Neuronal stem cell (in vitro differentiated cells): ENCODE results near the gene NAIP. TPM values are rescaled to one million over a fixed set of nuclear protein-coding genes. Genes with fewer than 3 reads are reported as not detected.
"Not testable (repeated sequence)": the region's sequence is repeated elsewhere in the genome, so short reads cannot be mapped to it uniquely, and the experiment has no call there.

ENCODE experiments used
- DNase-seq: peaks from one replicate; pipeline ENCODE4 v3.0.0-alpha.2; 2013; ENCODE audit warnings: low spot score
- H2AFZ ChIP-seq: one replicate; pipeline ENCODE4 v1.6.1; 2013; ENCODE audit warnings: mild to moderate bottlenecking, low read length, inconsistent platforms
- H2AK5ac ChIP-seq: 2 replicates; pipeline ENCODE4 v1.6.1; 2013; ENCODE audit warnings: low read depth, mild to moderate bottlenecking, inconsistent platforms, low read length, moderate library complexity, mixed read lengths
- H2BK120ac ChIP-seq: 2 replicates; pipeline ENCODE4 v1.6.1; 2013; ENCODE audit warnings: low read depth, mild to moderate bottlenecking, inconsistent platforms, low read length, moderate library complexity, mixed read lengths
- H2BK12ac ChIP-seq: one replicate; pipeline ENCODE4 v1.6.1; 2013; ENCODE audit warnings: low read length, inconsistent platforms
- H2BK15ac ChIP-seq: 2 replicates; pipeline ENCODE4 v1.6.1; 2013; ENCODE audit warnings: mild to moderate bottlenecking, low read length, inconsistent platforms, mixed read lengths
- H2BK5ac ChIP-seq: one replicate; pipeline ENCODE4 v1.6.1; 2013; ENCODE audit warnings: inconsistent platforms, mild to moderate bottlenecking, low read length, moderate library complexity
- H3K14ac ChIP-seq: one replicate; pipeline ENCODE4 v1.6.1; 2013; ENCODE audit warnings: low read length, inconsistent platforms
- H3K18ac ChIP-seq: 2 replicates; pipeline ENCODE4 v1.6.1; 2013; ENCODE audit warnings: low read length, inconsistent platforms
- H3K23ac ChIP-seq: 2 replicates; pipeline ENCODE4 v1.6.1; 2013; ENCODE audit warnings: low read depth, mild to moderate bottlenecking, mixed read lengths, low read length, inconsistent platforms; ENCODE audit not compliant: poor library complexity
- H3K27ac ChIP-seq: replicated peaks from 3 replicates; pipeline ENCODE4 v1.5.1; 2013; ENCODE audit warnings: low read length, inconsistent platforms
- H3K27me3 ChIP-seq, 3 experiments: 2 replicates each; pipeline ENCODE4 v1.6.1; 2013; ENCODE audit warnings: low read length in 3 of 3, mild to moderate bottlenecking in 2 of 3, inconsistent platforms in 1 of 3, low read depth in 1 of 3, mixed read lengths in 1 of 3, moderate library complexity in 1 of 3; ENCODE audit not compliant: control insufficient read depth in 3 of 3, insufficient read depth in 3 of 3
- H3K36me3 ChIP-seq, 2 donors: replicated peaks in 1 of 2; 2 replicates each; pipeline ENCODE4 v1.6.1; 2013; ENCODE audit warnings: low read length in 2 of 2; ENCODE audit not compliant: control insufficient read depth in 2 of 2, insufficient read depth in 2 of 2
- H3K4ac ChIP-seq: 2 replicates; pipeline ENCODE4 v1.6.1; 2013; ENCODE audit warnings: inconsistent platforms, mild to moderate bottlenecking, low read length, moderate library complexity
- H3K4me1 ChIP-seq, 2 donors: 1 replicate in 1 of 2; 2 replicates in 1 of 2; pipeline ENCODE4 v1.6.1; 2013; ENCODE audit warnings: low read length in 2 of 2, low read depth in 1 of 2; ENCODE audit not compliant: control insufficient read depth in 2 of 2, insufficient read depth in 1 of 2
- H3K4me2 ChIP-seq: one replicate; pipeline ENCODE4 v1.6.1; 2013; ENCODE audit warnings: mild to moderate bottlenecking, low read length, inconsistent platforms; ENCODE audit not compliant: insufficient read depth, poor library complexity, severe bottlenecking
- H3K4me3 ChIP-seq, 2 donors: 2 replicates each; pipeline ENCODE4 v1.5.1; 2013; ENCODE audit warnings: low read length in 2 of 2, mild to moderate bottlenecking in 2 of 2, inconsistent platforms in 1 of 2, moderate library complexity in 1 of 2
- H3K79me1 ChIP-seq: one replicate; pipeline ENCODE4 v1.6.1; 2013; ENCODE audit warnings: low read depth, mild to moderate bottlenecking, inconsistent platforms, low read length, moderate library complexity
- H3K9ac ChIP-seq: one replicate; pipeline ENCODE4 v1.6.1; 2013; ENCODE audit warnings: mild to moderate bottlenecking, low read depth, low read length, inconsistent platforms; ENCODE audit not compliant: poor library complexity
- H3K9me3 ChIP-seq, 2 donors: replicated peaks in 1 of 2; 2 replicates each; pipeline versions ENCODE3 to v1.6.1; 2013; ENCODE audit warnings: low read length in 2 of 2, mild to moderate bottlenecking in 2 of 2, inconsistent platforms in 1 of 2, low read depth in 1 of 2, mixed read lengths in 1 of 2, moderate library complexity in 1 of 2; ENCODE audit not compliant: control insufficient read depth in 2 of 2, insufficient read depth in 1 of 2
- H4K8ac ChIP-seq: one replicate; pipeline ENCODE4 v1.6.1; 2013; ENCODE audit warnings: low read depth, mild to moderate bottlenecking, inconsistent platforms, low read length, moderate library complexity
- H4K91ac ChIP-seq: one replicate; pipeline ENCODE4 v1.6.1; 2013; ENCODE audit warnings: low read length, low read depth, mild to moderate bottlenecking, inconsistent platforms; ENCODE audit not compliant: poor library complexity
- WGBS, 2 donors: extraction: QIAGEN DNeasy Blood & Tissue Kit; methylation state at CpG; one replicate each; pipeline ENCODE4 v1.1.7; 2013; ENCODE audit warnings: missing lambda C conversion rate in 2 of 2, mixed read lengths in 1 of 2; ENCODE audit not compliant: insufficient read length in 2 of 2, insufficient replicate concordance in 1 of 2; ENCODE audit errors: extremely low coverage in 2 of 2; 5-methylcytosine and 5-hydroxymethylcytosine counted together
- polyA plus RNA-seq, 2 experiments: library from polyadenylated mRNA; stranded (reverse); fragments of 200-250 nt; gene quantifications; one replicate each; pipeline ENCODE4 v1.2.3, GENCODE V29; 2013

The NAIP gene, protein sequence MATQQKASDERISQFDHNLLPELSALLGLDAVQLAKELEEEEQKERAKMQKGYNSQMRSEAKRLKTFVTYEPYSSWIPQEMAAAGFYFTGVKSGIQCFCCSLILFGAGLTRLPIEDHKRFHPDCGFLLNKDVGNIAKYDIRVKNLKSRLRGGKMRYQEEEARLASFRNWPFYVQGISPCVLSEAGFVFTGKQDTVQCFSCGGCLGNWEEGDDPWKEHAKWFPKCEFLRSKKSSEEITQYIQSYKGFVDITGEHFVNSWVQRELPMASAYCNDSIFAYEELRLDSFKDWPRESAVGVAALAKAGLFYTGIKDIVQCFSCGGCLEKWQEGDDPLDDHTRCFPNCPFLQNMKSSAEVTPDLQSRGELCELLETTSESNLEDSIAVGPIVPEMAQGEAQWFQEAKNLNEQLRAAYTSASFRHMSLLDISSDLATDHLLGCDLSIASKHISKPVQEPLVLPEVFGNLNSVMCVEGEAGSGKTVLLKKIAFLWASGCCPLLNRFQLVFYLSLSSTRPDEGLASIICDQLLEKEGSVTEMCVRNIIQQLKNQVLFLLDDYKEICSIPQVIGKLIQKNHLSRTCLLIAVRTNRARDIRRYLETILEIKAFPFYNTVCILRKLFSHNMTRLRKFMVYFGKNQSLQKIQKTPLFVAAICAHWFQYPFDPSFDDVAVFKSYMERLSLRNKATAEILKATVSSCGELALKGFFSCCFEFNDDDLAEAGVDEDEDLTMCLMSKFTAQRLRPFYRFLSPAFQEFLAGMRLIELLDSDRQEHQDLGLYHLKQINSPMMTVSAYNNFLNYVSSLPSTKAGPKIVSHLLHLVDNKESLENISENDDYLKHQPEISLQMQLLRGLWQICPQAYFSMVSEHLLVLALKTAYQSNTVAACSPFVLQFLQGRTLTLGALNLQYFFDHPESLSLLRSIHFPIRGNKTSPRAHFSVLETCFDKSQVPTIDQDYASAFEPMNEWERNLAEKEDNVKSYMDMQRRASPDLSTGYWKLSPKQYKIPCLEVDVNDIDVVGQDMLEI (N-terminal part only)
- 6.6 TPM for polyA plus RNA-seq (2013, experiment 1 of 2)
- 7.0 TPM for polyA plus RNA-seq (2013, experiment 2 of 2)

DNA sequence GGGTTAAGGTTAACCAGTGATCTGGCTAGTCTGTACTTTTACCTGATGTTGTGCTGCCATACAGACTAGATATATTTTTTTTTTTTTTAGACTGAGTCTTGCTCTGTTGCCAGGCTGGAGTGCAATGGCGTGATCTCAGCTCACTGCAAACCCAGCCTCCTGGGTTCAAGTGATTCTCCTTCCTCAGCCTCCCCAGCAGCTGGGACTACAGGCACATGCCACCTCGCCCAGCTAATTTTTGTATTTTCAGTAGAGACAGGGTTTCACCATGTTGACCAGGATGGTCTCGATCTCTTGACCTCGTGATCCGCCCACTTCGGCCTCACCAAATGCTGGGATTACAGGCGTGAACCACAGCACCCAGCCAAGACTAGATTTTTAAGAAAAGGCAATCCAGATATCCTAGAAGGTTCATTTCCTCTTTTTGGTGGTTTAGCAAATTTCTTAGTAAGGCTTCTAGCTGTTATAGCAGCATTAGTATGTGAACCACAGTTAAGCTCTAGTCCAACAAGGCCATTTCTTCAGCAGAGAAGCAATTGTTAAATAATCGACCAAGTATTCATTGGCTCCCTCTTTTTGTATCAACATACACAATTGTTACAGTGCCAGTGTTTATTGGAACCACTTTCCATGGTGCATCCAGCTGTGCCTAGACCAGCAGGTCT is at the start of gene NAIP:
NAIP (minus strand) TSS at position 51 of the 665 bp plus-strand sequence. CDS start 12,424 bp downstream, outside the sequence.
- not testable (repeated sequence) for H3K27me3 ChIP-seq, H3K4me1 ChIP-seq, H2BK120ac ChIP-seq, H2BK15ac ChIP-seq, H2BK5ac ChIP-seq, H3K4me2 ChIP-seq, H3K36me3 ChIP-seq, H3K4me3 ChIP-seq, H3K27ac ChIP-seq, H3K14ac ChIP-seq, H4K91ac ChIP-seq, H3K23ac ChIP-seq, H3K9me3 ChIP-seq, H2AFZ ChIP-seq, H3K9ac ChIP-seq, H3K79me1 ChIP-seq, H3K18ac ChIP-seq, H4K8ac ChIP-seq, H3K4ac ChIP-seq, H2BK12ac ChIP-seq, DNase-seq, H2AK5ac ChIP-seq
- WGBS, 2 donors, result no CpG with 5 or more reads among the region's 8 CpGs

DNA sequence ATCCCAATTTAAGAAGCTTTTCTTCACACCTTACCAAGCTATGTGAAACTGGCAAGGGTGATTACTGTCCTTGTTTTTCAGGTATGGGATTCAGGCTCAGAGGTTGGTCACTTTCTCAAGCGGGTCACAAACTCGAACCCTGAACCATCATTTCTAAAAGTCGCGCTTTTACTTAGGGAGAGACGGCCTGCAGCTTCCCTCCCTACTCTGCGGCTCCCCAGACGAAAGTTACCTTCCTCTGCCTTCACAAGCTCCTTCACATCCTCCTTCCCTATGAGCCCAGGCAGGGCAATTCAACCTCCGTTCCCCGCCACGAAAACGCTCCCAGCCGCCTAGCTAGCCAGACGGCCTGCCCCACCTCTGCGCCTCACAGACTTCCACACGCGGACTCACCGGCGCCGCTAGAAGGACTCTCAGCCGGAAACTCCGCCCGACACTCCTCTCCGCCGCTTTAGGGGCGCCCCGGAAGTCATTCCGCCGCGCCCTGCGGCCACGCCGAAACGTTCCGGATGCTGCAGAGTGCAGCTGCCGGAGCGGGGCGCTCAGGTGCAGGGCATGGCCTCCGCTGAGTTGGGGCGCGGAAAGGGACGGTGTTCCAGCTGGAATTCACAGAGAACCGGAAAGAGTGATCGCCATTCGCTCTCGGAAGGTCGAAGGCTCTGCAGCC is 42.3 kb upstream of the NAIP start, which contains the start of gene GTF2H2:
GTF2H2 (minus strand) TSS at position 415 of the 667 bp plus-strand sequence. CDS start 4,913 bp downstream, outside the sequence.
- not testable (repeated sequence) for H3K18ac ChIP-seq, H3K9ac ChIP-seq, H2BK12ac ChIP-seq, H2AFZ ChIP-seq, H2BK5ac ChIP-seq, H3K27ac ChIP-seq, H2BK120ac ChIP-seq, H2AK5ac ChIP-seq, DNase-seq, H3K9me3 ChIP-seq, H4K91ac ChIP-seq, H4K8ac ChIP-seq, H3K14ac ChIP-seq, H3K36me3 ChIP-seq, H3K4ac ChIP-seq, H3K23ac ChIP-seq, H2BK15ac ChIP-seq, H3K4me1 ChIP-seq, H3K27me3 ChIP-seq, H3K79me1 ChIP-seq, H3K4me3 ChIP-seq, H3K4me2 ChIP-seq
- no CpG with 5 or more reads among the region's 46 CpGs for WGBS, 2 donors

DNA sequence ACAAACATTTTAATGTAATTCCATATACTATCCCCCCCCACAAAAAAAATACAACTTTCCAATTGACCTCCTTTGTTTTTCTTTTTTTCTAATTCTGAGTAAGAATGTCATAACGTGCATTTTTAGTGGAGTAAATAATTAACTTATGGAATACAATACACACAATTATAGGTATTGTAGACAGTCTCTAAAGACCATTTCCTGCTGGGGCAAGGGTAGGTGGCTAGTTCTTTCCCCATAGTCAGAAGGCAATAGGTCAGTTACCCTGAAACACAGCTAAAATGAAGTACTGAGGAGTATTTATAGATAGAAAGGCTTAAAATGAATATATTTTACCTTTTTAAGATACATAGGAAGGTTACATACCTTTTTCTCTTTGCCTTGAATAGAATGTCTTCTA is 36.2 kb upstream of the NAIP start:
- not testable (repeated sequence) for H2AK5ac ChIP-seq, H3K9ac ChIP-seq, H3K4me2 ChIP-seq, H2BK12ac ChIP-seq, H3K27me3 ChIP-seq, H2BK5ac ChIP-seq, H3K79me1 ChIP-seq, H2BK120ac ChIP-seq, H3K36me3 ChIP-seq, H2AFZ ChIP-seq, H4K8ac ChIP-seq, H3K4me3 ChIP-seq, H3K18ac ChIP-seq, H4K91ac ChIP-seq, H3K4me1 ChIP-seq, H3K4ac ChIP-seq, H2BK15ac ChIP-seq, H3K27ac ChIP-seq, H3K23ac ChIP-seq, H3K14ac ChIP-seq, DNase-seq, H3K9me3 ChIP-seq
- no CpG with 5 or more reads among the region's 1 CpG for WGBS, 2 donors
